HG03575 (cell line): Measurements from ENCODE around the gene OR9I1.

Experiments
- ATAC-seq: cut with Tn5 transposase; IDR thresholded peaks from one replicate; pipeline ENCODE4 v1.9.1; 2021; ENCODE audit not compliant: unreplicated experiment, insufficient number of reproducible peaks, low FRiP score; ENCODE audit errors: extremely low read depth

The OR9I1 gene

GRCh38 chr11:58125469-58125868 lies at the start of gene OR9I1:
TSS of gene OR9I1 (minus strand) at chr11:58125530. CDS start at chr11:58119444, 6,086 bp downstream.
- ATAC-seq, result no peak

- ATAC-seq, result no peak
These were observed 40.3 kb upstream of the OR9I1 start for GRCh38 chr11:58165504-58166106.

- no peak for ATAC-seq
These were observed 39.7 kb upstream of the OR9I1 start for GRCh38 chr11:58164990-58165389.

- no peak for ATAC-seq
These were observed 39.1 kb upstream of the OR9I1 start for GRCh38 chr11:58164389-58164788.

- ATAC-seq, result no peak
These were observed 27.5 kb upstream of the OR9I1 start for GRCh38 chr11:58152781-58153180.

GRCh38 chr11:58142761-58143160 lies 17.4 kb upstream of the OR9I1 start:
- no peak for ATAC-seq

- ATAC-seq, result no peak
These were observed 9.8 kb upstream of the OR9I1 start for GRCh38 chr11:58135171-58135570.

GRCh38 chr11:58134151-58134550 lies 8.8 kb upstream of the OR9I1 start:
- ATAC-seq, result no peak

- ATAC-seq, result no peak
These were observed 8.2 kb upstream of the OR9I1 start for GRCh38 chr11:58133309-58134076.

- ATAC-seq, result no peak
These were observed 2.0 kb upstream of the OR9I1 start for GRCh38 chr11:58127350-58127749.

GRCh38 chr11:58121096-58121495 lies 4.2 kb downstream of the OR9I1 start:
- ATAC-seq, result no peak

- ATAC-seq, result no peak
These were observed 27.9 kb downstream of the OR9I1 start for GRCh38 chr11:58097437-58097836.

- no peak for ATAC-seq
These were observed 38.8 kb downstream of the OR9I1 start for GRCh38 chr11:58086528-58086927.

GRCh38 chr11:58075781-58076180 lies 49.5 kb downstream of the OR9I1 start:
- ATAC-seq, result no peak

GRCh38 chr11:58070585-58070984 lies 54.7 kb downstream of the OR9I1 start:
- no peak for ATAC-seq

- no peak for ATAC-seq
These were observed 56.7 kb downstream of the OR9I1 start for GRCh38 chr11:58068655-58069054.

- ATAC-seq, result no peak
These were observed 57.6 kb downstream of the OR9I1 start for GRCh38 chr11:58067685-58068084.
